ENCODE data around the gene CLCN5.

The CLCN5 gene

GRCh38 chrX:49915361-49916222 lies 6.8 kb upstream of the CLCN5 start:
- no peak overlapping the region for H3K4me3 Mint-ChIP-seq
- no peaks in the 10 kb centered on the region for H3K9me3 Mint-ChIP-seq
- H3K36me3 Mint-ChIP-seq, result no peaks in the 10 kb centered on the region
- H3K4me1 Mint-ChIP-seq, result peaks cover 3% of the 10 kb centered on the region
- ATAC-seq (peak; percentile 54), DNase-seq (ENCODE audit: low spot score in 2 of 2) (peak; percentile 10 to 52)
- H3K27ac Mint-ChIP-seq, result no peak overlapping the region

- ATAC-seq, result no peak
- no peaks in the 10 kb centered on the region for H3K36me3 Mint-ChIP-seq
- H3K9me3 Mint-ChIP-seq, result no peaks in the 10 kb centered on the region
- H3K4me3 Mint-ChIP-seq, result no peak overlapping the region
- H3K27ac Mint-ChIP-seq, result no peak overlapping the region
- peak in 1 of 2 donors; percentile 51 for DNase-seq (ENCODE audit: low spot score in 2 of 2)
- H3K4me1 Mint-ChIP-seq, result no peaks in the 10 kb centered on the region
These were observed 2.8 kb upstream of the CLCN5 start for GRCh38 chrX:49919617-49920016.

GRCh38 chrX:49921109-49921508 lies 1.3 kb upstream of the CLCN5 start:
- Mint-ChIP-seq H3K36me3 (no peaks in the 10 kb centered on the region), H3K9me3 (no peaks in the 10 kb centered on the region), H3K4me3 (no peak overlapping the region), H3K4me1 (no peaks in the 10 kb centered on the region), H3K27ac (no peak overlapping the region)
- DNase-seq (ENCODE audit: low spot score in 2 of 2), result no peak
- no peak for ATAC-seq

DNA sequence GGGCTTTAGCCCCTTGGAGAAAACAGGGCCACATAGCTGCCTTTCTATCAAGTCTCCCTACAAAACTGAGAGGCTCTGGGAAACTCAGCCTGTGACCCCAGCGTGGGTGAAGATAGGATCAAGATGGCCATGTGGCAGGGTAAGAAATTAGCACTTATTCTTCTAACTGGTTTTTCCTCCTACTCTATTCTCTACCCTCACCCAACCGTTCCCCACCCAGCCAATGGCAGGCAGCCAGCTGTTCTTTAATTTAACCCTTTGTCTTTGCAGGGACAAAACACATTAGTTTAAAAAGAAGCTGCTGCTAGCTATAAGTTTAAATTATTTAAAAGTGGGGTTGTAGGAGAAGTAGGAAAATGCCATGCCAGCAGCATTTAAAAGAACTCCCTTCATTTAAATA lies 2.8 kb downstream of the CLCN5 start:
- ATAC-seq, result no peak
- DNase-seq (ENCODE audit: low spot score in 2 of 2), result no peak
- Mint-ChIP-seq H3K27ac (no peak overlapping the region), H3K4me1 (no peaks in the 10 kb centered on the region), H3K36me3 (no peaks in the 10 kb centered on the region), H3K4me3 (no peak overlapping the region), H3K9me3 (no peaks in the 10 kb centered on the region)

DNA sequence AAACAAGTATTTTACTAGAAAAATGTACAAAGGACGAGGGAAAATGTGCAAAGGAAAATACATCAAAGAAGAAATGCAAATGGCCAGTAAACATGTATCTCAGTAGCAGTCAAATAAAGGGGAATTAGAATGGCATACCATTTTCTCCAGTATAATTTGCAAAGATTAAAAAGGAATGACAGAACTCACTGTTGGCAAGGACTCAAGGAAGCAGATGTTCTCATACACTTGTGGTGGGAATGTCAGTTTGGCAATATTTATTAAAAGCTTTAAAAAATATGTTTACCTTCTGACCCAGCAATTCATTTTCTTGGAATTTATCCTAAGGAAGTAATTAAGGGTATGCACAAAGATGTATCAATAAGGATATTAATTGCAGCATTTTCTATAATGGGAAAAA lies 7.6 kb downstream of the CLCN5 start:
- H3K27ac Mint-ChIP-seq, result no peak overlapping the region
- ATAC-seq, result no peak

DNA sequence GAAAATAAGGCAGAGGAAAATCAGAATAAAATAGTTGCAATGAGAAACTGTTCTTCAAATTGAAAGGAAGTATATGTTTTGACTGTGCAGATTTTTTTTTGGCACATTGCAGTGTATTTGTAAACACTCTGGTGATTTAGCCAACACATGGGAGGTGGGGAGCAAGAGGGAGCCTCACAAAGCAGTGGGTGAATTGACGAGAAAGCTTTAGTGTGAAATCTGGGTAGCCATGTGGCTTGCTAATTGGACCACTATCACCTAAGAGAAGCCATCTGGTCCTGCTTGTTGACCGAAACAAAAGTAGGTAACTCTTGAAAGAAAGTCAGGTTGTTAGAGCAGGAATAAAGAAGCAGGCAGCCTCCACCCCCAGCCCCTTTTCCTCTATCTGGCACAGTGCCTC lies 10.4 kb downstream of the CLCN5 start:
- Mint-ChIP-seq H3K27ac (no peak overlapping the region), H3K9me3 (no peaks in the 10 kb centered on the region), H3K36me3 (no peaks in the 10 kb centered on the region), H3K4me1 (no peaks in the 10 kb centered on the region), H3K4me3 (no peak overlapping the region)
- DNase-seq (ENCODE audit: low spot score in 2 of 2) (no peak), ATAC-seq (no peak)

More for the DNA sequence above, 7.6 kb downstream of the CLCN5 start:
- Mint-ChIP-seq H3K4me1 (no peaks in the 10 kb centered on the region), H3K4me3 (no peak overlapping the region), H3K36me3 (no peaks in the 10 kb centered on the region), H3K9me3 (no peaks in the 10 kb centered on the region)
- DNase-seq (ENCODE audit: low spot score in 2 of 2), result no peak

DNA sequence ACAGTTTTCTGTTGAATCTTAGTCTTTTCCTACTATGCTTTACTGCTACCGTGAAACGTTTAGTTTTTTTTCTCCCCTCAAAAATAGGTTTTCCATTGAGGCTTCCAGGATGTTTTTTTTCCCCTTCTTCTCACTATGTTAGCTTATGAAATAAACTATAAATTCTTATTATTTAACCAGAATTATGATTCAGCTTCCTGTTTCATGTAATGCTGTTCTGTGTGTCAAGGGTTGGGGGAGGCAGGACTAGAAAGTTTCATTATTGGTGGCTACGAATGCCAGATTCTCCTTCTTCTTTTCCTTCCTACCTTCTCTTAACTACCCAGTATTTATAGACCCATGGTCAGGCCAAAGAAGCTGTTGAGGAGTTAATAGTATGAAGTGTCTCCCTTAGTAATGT lies 11.8 kb downstream of the CLCN5 start:
- no peak for DNase-seq (ENCODE audit: low spot score in 2 of 2)
- no peak for ATAC-seq
- no peak overlapping the region for H3K4me3 Mint-ChIP-seq
- H3K27ac Mint-ChIP-seq, result no peak overlapping the region
- H3K36me3 Mint-ChIP-seq, result no peaks in the 10 kb centered on the region
- no peaks in the 10 kb centered on the region for H3K9me3 Mint-ChIP-seq
- no peaks in the 10 kb centered on the region for H3K4me1 Mint-ChIP-seq

DNA sequence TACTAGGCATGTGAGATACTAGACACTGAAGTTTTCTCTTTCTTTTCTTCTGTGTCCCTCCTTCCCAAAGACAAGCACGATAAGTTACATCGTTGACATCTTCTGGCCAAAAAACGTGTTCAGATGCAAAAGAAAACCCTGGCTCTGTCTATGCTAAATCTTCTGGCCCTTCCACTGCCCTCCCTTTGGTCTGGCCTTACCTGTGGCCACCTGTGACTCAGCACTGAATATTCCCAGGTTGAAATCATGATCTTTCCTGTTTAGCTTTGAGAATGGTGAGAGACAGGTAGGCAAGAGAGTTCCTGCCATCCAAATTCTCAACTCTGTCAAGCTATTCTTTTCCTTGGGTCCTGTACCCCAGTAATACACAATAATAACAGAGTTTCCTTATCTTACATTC lies 12.3 kb downstream of the CLCN5 start:
- no peaks in the 10 kb centered on the region for H3K4me1 Mint-ChIP-seq
- DNase-seq (ENCODE audit: low spot score in 2 of 2), result no peak
- H3K36me3 Mint-ChIP-seq, result no peaks in the 10 kb centered on the region
- H3K9me3 Mint-ChIP-seq, result no peaks in the 10 kb centered on the region
- H3K4me3 Mint-ChIP-seq, result no peak overlapping the region
- no peak overlapping the region for H3K27ac Mint-ChIP-seq
- ATAC-seq, result no peak

GRCh38 chrX:49947781-49948180 lies 25.4 kb downstream of the CLCN5 start:
- Mint-ChIP-seq H3K36me3 (no peaks in the 10 kb centered on the region), H3K4me1 (no peaks in the 10 kb centered on the region), H3K27ac (no peak overlapping the region), H3K4me3 (no peak overlapping the region), H3K9me3 (no peaks in the 10 kb centered on the region)
- DNase-seq (ENCODE audit: low spot score in 2 of 2) (no peak), ATAC-seq (no peak)

DNA sequence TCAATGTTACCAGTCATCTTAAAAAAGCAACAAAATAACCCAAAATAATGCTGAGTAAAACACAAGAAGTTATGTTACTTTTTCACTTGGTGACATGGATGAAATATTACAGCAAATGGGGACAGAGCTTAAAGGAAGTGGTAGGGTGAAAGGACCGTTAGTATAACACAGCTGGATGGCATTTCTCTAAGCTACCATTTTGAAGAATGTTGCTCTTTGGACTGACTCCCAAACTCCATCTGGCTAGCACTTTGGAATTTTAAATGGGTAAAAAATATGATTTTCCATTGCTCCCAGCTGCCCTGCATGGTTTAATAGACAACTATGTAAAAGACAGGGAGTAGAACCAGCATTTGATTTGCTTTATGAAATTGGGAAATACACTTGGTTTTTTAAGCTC lies 27.6 kb downstream of the CLCN5 start:
- ATAC-seq, result no peak
- Mint-ChIP-seq H3K36me3 (no peaks in the 10 kb centered on the region), H3K4me3 (no peak overlapping the region), H3K9me3 (no peaks in the 10 kb centered on the region), H3K4me1 (no peaks in the 10 kb centered on the region), H3K27ac (no peak overlapping the region)
- no peak for DNase-seq (ENCODE audit: low spot score in 2 of 2)

DNA sequence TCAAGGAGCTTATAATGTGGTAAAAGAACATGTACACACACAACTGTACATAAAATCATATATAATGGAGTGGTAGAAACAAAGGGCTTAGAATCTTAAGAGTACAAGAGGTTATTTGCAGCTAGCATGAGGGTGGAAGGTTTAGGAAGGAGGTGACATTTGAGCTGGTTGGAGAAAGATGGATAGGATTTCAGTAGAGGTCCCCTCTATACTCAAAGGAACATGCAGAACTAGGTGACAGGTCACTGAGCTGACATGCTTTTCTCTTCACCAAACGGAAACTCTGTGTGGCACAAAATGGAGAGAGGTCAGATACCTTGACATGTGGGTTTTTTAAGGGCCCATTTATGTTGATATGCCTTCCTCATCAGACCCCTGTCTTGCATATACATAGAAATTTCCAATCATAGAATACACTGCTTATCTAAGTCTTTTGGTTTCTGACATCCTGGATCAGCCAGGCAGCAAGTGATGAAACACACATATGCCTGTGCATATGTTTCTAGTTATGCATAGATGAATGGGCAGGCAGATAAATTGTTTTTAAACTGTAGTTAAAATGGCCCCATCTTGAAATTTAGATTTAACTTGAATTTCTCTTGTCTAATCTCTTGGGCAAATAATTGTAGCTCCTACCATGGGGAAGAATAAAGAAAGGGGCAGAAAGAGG lies 29.3 kb downstream of the CLCN5 start:
- no peak overlapping the region for H3K4me3 Mint-ChIP-seq
- H3K9me3 Mint-ChIP-seq, result no peaks in the 10 kb centered on the region
- ATAC-seq (no peak), DNase-seq (ENCODE audit: low spot score in 2 of 2) (no peak)
- H3K27ac Mint-ChIP-seq, result no peak overlapping the region
- H3K36me3 Mint-ChIP-seq, result no peaks in the 10 kb centered on the region
- H3K4me1 Mint-ChIP-seq, result no peaks in the 10 kb centered on the region

GRCh38 chrX:49956313-49956712 lies 33.9 kb downstream of the CLCN5 start:
- Mint-ChIP-seq H3K27ac (no peak overlapping the region), H3K9me3 (no peaks in the 10 kb centered on the region), H3K36me3 (no peaks in the 10 kb centered on the region), H3K4me1 (no peaks in the 10 kb centered on the region), H3K4me3 (no peak overlapping the region)
- DNase-seq (ENCODE audit: low spot score in 2 of 2), result no peak
- no peak for ATAC-seq

- no peak overlapping the region for H3K27ac Mint-ChIP-seq
These were observed 36.5 kb downstream of the CLCN5 start for GRCh38 chrX:49958727-49959485.

DNA sequence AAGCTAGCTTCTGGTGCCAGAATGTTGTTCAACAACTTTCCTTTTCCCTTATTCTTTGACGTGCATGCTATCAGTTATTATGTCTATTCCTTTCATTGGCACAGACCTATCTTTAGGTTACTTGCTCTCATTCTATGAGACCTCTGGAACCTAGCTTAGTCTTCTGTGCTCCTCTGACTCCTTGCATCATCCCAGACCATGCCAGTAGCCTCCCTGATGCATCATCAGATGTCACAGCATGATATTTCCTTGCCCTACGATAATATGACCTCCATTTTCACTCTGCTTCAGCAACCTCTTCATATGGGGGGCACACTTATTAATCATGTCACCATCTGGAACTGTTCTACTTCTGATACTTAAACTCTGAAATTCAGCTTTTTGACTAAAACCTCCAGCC lies 37.2 kb downstream of the CLCN5 start:
- no peaks in the 10 kb centered on the region for H3K9me3 Mint-ChIP-seq
- DNase-seq (ENCODE audit: low spot score in 2 of 2) (no peak), ATAC-seq (no peak)
- no peak overlapping the region for H3K4me3 Mint-ChIP-seq
- no peaks in the 10 kb centered on the region for H3K4me1 Mint-ChIP-seq
- no peak overlapping the region for H3K27ac Mint-ChIP-seq
- H3K36me3 Mint-ChIP-seq, result no peaks in the 10 kb centered on the region

More at GRCh38 chrX:49958727-49959485, 36.5 kb downstream of the CLCN5 start:
- Mint-ChIP-seq H3K4me3 (no peak overlapping the region), H3K4me1 (no peaks in the 10 kb centered on the region), H3K36me3 (no peaks in the 10 kb centered on the region), H3K9me3 (no peaks in the 10 kb centered on the region)
- no peak for DNase-seq (ENCODE audit: low spot score in 2 of 2)
- no peak for ATAC-seq

DNA sequence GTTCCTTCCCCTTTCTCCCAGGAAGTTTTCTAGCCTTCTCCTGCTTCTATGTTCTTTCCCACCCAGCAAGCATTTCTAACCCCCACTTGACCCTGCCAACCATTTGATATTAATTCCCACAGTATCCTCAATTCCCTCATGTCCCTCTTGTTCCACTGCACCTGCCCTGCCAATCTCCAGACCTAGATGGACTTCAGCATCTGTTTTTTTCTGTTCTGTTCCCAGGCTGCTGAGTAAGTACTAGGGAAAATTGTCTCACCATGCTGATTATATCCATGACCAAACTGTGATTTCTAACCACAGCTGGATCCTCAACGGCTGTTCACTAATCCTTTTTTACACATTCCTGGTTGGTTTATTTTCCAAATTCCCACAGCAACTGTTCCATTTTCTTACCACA lies 37.7 kb downstream of the CLCN5 start:
- no peak overlapping the region for H3K4me3 Mint-ChIP-seq
- DNase-seq (ENCODE audit: low spot score in 2 of 2), result no peak
- H3K27ac Mint-ChIP-seq, result no peak overlapping the region
- H3K9me3 Mint-ChIP-seq, result no peaks in the 10 kb centered on the region
- no peak for ATAC-seq
- no peaks in the 10 kb centered on the region for H3K4me1 Mint-ChIP-seq
- H3K36me3 Mint-ChIP-seq, result no peaks in the 10 kb centered on the region
